GM19397 (cell line): ENCODE data around the gene ILDR2.

Experiments
- ATAC-seq: cut with Tn5 transposase; IDR thresholded peaks from one replicate; pipeline ENCODE4 v1.9.1; 2021; ENCODE audit warnings: mild to moderate bottlenecking, moderate library complexity; ENCODE audit not compliant: unreplicated experiment

The ILDR2 gene

GRCh38 chr1:166929911-166930310 lies 45.4 kb downstream of the ILDR2 start:
- ATAC-seq = no peak

- ATAC-seq = no peak
Measured at GRCh38 chr1:166927701-166928100, 47.6 kb downstream of the ILDR2 start.

DNA sequence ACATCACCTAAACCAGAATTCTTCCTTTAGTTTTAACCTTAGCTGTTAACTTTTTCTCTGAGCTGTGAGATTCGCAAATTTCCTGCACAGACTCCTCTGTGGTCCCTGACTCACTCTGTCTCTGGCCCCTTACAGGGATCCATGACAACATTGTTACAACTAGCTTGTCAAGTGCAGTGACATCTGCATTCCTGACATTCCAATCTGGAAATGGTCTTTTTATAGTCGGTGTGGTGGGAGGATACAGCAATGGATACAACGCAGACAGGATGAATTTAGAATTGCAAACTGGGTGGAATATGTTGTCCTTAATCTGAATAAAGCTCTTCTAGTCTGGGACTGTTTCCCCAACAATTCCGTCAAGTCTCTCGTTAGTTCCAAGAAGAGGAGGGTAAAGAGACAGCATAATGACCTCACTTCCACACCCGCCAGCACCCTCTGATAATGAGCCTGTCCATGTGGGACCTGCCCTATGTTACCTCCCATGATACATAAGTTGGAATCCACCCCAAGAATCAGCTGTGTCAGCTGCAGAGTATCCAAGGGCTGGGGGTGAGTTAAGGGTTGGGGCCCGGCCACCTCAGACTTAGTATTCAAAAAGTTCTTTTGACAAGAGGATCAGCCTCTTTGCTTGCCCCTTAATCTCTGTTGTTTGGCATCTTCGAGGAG lies 49.4 kb downstream of the ILDR2 start:
- ATAC-seq = no peak

- ATAC-seq = peak; percentile 76
Measured at GRCh38 chr1:166924823-166925541, 50.4 kb downstream of the ILDR2 start.

DNA sequence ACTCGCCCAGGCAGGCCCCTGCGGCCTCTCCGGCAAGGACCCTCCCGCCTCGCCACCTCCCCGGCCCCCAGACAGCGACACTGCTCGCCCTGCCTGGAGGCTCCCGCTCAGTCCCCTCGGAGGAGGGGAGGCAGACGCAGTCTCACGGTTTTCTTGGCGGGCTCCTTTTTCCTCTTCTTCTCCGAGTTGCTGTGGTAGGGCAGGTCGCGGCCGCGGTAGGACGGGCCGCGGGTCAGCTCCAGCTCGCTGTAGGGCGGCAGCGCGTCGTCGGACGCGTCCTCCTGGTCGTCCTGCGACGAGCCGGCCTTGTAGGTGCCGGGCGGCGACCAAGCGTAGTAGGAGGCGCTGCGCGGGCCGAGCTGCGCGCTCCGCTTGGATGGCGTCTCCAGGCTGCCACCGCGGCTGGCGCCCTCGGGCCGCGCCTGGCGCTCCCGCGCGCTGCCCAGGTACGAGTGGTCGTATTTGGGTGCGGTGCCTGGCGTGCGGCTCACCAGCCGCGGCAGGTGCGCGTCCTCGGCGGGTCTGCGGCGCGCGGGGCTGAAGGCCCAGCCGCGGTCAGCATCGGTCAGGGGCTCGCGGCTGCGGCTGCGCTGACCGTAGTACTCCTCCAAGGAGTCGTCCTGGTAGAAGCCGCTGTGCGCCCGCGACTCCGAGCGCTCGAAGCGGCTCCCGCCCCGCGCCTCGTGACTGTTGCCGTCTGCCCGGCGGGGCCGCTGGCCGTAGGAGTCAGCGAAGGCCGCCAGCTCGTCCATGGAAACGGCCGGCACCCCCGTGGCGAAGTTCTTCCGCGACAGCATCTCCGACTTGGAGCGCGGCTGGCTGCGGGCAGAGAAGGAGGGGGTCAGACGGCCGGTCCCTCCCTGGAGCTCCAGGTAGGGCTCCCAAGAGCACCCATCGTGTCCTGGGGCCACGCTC lies 54.5 kb downstream of the ILDR2 start:
- ATAC-seq = peak; percentile 41

DNA sequence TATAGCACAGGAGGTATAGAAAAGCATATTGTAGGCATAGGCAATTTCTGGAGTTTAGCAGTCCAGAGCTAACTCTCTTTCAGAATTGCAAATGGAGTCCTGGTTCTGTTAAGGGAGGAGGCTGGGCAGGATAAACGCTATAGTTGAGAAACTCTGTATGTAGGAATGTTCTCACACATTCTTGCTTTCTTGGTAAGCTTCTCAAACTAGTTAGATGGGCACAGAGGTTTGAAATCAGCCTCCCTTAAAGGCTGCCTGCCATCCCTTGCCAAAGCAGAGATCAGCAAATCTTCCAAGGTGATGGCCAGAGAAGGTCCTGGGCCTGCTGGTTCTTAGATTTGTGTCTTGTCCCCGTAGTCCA lies 56.4 kb downstream of the ILDR2 start:
- no peak for ATAC-seq

DNA sequence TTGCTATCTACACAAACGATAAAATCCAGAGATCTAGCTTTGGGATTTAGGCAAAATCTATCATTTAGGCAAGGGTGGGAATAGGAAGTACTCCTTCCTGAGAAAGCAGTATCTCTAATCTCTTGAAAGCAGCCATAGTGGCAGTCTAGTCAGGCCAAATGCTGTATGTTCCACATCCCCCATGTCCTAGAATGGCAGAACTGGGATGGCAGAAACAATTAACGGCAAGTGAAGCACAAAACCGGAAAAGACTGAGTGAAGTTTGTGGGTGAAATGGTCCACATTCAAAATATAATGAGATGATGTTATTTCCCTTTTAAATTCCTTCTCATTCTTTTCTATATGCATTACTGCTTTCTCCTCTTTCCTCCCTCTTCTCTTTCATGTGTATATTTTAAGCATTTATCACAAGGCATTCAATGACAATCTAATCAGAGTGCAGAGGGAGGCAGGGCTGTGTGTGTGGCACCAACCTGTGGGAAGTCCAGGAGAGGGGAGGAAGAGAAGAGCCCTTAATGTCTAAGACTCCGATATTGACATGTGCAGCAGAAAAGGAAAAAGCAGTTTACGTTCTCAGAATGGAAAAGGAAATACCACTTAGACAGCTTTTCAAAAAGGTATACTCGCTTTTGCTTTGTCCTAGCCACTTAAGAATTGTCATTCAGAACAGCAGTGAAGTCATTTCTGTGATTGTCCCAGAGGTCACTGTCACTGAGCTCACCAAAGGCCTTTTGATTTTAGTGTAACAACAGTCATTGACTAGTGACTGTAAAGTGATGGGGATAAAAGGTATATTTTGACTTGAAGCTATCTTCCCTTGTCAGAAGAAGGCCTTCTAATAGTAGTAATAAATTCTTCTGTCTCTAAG lies 57.0 kb downstream of the ILDR2 start:
- ATAC-seq = no peak

GRCh38 chr1:166915941-166916340 lies 59.4 kb downstream of the ILDR2 start:
- ATAC-seq = no peak

DNA sequence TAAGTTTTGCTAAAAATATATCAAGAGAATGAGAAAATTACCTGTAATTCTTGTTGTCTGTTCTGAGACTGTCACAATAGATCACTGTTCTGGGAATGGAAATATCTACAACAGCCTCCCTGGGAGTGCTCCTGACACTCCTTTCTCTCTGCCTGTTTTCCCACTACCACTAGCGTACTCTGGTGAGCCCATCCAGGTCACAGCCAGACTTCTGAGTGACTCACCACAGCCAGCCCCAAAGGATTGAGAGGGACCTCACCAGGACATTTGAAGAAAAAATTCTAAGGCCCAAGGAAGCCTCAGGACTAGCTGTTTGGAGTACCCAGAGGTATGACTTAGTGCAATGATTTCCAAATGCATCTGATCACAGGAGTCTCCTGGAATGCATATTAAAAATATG lies 60.3 kb downstream of the ILDR2 start:
- ATAC-seq = no peak

DNA sequence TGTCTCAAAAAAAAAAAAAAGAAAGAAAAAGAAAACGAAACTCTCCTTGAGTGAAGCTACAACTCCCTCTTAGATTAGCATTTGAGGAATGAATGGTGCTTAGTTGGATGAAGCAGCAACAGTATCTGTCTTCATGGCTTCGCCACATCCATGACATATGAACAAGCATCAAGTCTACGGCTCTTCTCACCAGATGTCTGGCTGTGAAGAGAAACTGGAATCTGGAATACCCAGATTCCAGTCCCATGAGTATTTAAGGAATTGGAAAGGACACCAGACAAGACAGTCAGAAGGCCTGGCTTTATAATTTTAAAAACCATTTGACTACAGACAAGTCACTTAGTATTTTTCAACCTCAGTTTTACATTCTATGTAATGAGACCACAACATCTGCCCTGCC lies 61.2 kb downstream of the ILDR2 start:
- ATAC-seq = no peak

- no peak for ATAC-seq
Measured at GRCh38 chr1:166911624-166912023, 63.7 kb downstream of the ILDR2 start.

DNA sequence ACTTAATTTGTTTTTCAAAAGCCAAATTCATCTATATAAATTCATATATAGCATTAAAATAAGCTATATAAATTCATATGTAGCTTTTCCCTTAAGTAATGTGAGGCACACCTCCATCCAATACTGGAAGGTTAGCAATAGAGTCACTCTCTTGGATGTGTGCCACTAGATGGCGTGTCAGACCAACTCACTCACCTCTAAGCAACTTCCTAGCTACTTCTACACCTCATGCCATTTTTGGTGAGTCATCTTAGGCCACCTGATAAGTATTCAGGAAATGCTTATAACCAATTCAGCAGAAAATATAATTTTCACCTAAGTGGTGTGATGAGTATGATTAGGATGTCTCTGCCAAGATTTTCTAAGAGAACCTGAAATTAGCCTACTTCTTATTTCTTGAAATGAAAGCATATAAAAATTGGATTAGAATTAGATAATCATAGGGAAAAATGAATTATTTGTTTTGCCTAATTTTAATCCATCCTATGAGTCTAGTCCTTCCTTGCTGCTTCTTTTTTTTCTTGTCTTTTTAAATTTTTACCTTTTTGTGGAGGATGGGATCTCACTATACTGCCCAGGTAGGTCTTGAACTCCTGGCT lies 64.8 kb downstream of the ILDR2 start:
- no peak for ATAC-seq

GRCh38 chr1:166908942-166909341 lies 66.4 kb downstream of the ILDR2 start:
- no peak for ATAC-seq

DNA sequence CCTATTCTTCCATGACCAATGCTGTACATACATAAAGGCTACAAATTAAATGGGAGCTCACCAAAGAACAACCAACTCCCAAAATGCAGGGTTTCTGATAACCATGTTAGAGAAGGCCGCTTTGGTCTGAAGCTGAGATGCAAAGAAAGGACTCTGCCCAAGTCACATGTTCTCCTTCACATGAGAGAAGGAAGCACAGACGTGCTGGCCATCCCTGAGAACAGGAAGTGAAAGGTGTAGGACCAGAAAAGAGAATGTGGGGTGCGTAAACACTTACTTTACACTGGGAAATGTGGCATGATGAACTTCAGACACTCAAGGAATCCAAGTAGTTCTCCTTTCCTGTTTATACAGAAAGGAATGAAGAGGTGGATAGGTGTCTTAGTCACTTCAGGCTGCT lies 67.6 kb downstream of the ILDR2 start:
- ATAC-seq = no peak

DNA sequence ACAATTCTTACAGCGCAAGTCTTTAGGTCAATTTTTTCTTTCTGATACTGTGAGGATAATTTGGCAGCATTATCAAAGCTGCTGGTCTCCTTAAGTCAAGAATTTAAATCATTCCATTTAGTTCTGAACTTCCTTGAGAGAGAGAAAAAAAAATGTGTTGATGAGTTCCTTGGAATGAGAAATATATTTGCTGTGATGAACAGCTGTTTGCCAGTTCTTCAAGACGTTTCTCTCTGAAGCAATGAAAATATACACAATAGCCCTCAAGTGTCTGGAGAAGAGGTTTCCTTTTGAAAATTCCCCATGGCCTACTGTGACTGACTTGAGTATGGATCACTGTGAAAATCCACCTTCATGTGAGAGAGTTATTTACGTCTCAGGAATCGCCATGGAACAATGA lies 68.3 kb downstream of the ILDR2 start:
- no peak for ATAC-seq

DNA sequence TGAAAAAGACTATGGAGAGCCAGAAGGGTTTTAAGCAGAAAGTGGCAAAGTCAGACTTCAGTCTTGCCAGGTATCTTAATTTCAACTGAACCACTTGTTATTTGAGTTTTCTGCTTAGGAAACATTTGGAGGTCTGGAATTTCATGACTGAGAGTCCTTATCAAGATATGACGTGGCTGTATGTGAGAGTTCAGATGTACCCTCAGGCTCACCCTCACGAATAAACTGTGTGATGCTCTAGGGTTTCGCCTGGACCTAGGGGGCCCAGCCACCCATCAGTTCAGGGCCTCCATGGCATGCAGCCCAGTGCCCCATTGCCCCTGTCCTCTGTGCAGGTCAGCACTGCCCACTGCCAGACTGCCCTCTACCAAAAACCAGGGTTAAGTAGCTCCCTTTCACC lies 68.7 kb downstream of the ILDR2 start:
- ATAC-seq = no peak

DNA sequence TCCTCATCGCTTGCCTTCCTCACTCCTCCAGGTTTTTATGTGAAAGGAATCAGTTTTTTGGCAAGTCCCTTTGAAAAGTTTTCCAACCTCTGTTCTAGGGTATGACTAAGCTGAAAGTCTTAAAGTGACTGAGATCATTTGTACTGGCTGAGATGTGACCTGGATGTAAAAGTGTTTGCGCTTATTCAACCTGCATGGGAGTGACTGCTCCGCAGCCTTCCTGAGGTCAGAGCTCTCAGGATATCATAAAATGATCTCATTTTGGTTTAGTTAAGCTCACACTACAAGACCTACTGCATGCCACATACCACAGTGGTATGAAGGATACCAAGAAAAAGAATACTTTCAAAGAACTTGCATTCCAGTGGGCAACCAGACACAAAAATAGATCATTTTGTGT lies 69.4 kb downstream of the ILDR2 start:
- no peak for ATAC-seq

DNA sequence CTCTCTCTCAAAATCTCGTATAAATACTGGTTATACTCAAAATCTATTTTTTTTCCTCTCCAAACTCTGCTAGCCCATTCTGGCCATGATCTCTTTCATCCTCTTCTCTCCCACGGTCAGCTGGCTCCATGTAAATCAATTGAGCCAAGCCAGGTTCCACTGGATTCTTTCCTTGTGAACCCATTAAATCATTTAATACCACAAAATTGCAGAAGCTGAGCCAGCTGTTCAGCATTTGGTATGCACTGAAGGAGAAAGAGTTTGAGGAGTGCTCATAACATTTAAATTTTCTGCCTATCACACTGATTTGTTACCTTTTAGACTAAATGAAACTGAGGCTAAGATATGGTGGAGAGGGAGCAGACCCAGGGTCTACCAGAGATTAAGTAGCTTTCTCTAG lies 70.2 kb downstream of the ILDR2 start:
- no peak for ATAC-seq

DNA sequence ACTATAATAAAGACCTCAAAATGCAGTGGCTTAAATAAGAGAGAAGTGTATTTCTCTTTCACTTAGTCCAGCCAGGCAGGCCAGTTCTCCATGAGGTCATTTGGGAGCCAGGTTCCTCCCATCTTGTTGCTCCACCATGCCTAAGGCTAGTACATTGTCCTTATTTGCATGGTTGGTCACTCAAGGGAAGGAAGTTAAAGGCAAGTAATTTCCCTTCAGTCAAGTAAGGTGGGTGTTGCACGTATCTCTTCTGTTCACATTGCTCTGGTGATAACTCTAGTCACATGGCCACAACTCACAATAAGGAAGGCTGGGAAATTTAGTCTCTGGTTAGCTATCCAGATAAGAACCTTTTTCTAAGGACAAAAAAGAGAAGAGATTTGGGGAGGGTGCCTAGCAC lies 72.1 kb downstream of the ILDR2 start:
- ATAC-seq = no peak

- no peak for ATAC-seq
Measured at GRCh38 chr1:166902279-166902678, 73.1 kb downstream of the ILDR2 start.
